Coronary artery (tissue), 2 donors: ENCODE measurements around the gene SLC32A1.

ENCODE experiments used
- DNase-seq: peaks from one replicate; pipeline ENCODE4 v3.0.0-alpha.2; 2017; ENCODE audit warnings: low spot score
- H3K27ac ChIP-seq, 2 donors: fragments of 200-600 bp; sonication (generic); one replicate each; pipeline ENCODE4 v1.5.1; 2016 to 2019
- H3K4me3 ChIP-seq: fragments of 200-600 bp; sonication (generic); 2 replicates; pipeline ENCODE4 v1.5.1; 2016; ENCODE audit warnings: mild to moderate bottlenecking, moderate library complexity
- TF ChIP-seq, protein P1 (sequence below): fragments of 200-600 bp; sonication (generic); IDR thresholded peaks from one replicate; pipeline ENCODE4 v1.5.1; 2019; ENCODE audit warnings: antibody characterized with exemption

Gene SLC32A1

DNA sequence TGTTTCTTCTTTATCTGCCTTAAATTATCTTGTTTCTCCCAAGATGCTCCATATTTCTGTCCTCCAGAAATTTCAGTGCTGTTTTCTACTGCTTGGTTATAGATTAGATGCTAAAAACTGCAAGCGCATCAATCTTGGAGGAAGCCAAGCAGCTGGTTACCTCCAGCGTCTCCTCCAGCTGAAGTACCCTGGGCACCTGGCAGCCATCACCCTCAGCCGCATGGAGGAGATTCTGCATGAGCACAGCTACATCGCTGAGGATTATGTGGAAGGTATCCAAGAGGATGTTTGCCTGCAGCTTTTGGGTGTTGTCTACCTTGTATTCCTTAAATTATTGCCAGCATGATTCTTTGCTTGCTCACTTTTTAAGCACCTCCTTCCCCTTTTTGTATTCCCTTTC lies 27.7 kb downstream of the SLC32A1 start:
- Histone ChIP-seq H3K4me3 (no peak overlapping the region), H3K27ac (no peak overlapping the region)
- no peak for DNase-seq
- TF ChIP-seq, protein P1, sequence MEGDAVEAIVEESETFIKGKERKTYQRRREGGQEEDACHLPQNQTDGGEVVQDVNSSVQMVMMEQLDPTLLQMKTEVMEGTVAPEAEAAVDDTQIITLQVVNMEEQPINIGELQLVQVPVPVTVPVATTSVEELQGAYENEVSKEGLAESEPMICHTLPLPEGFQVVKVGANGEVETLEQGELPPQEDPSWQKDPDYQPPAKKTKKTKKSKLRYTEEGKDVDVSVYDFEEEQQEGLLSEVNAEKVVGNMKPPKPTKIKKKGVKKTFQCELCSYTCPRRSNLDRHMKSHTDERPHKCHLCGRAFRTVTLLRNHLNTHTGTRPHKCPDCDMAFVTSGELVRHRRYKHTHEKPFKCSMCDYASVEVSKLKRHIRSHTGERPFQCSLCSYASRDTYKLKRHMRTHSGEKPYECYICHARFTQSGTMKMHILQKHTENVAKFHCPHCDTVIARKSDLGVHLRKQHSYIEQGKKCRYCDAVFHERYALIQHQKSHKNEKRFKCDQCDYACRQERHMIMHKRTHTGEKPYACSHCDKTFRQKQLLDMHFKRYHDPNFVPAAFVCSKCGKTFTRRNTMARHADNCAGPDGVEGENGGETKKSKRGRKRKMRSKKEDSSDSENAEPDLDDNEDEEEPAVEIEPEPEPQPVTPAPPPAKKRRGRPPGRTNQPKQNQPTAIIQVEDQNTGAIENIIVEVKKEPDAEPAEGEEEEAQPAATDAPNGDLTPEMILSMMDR, result no peak

DNA sequence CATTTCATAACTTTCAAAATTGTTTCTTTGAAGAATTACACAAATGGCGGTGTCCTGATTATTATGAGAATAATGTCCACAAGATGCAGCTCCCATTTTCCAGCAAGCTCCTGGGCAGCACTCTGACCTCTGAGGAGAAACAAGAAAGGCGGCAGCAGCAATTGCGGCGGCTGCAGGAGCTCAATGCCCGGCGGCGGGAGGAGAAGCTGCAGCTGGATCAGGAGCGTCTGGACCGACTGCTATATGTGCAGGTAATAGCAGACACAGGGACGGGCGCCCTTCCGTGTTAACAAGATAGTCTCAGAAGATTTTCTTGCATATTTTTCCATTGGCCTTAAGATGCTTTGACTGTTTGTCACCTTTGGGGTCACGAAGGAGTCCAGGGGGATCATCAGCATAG lies 30.6 kb downstream of the SLC32A1 start:
- DNase-seq, result no peak
- Histone ChIP-seq H3K27ac (no peak overlapping the region), H3K4me3 (no peak overlapping the region)
- TF ChIP-seq, protein P1, result no peak

DNA sequence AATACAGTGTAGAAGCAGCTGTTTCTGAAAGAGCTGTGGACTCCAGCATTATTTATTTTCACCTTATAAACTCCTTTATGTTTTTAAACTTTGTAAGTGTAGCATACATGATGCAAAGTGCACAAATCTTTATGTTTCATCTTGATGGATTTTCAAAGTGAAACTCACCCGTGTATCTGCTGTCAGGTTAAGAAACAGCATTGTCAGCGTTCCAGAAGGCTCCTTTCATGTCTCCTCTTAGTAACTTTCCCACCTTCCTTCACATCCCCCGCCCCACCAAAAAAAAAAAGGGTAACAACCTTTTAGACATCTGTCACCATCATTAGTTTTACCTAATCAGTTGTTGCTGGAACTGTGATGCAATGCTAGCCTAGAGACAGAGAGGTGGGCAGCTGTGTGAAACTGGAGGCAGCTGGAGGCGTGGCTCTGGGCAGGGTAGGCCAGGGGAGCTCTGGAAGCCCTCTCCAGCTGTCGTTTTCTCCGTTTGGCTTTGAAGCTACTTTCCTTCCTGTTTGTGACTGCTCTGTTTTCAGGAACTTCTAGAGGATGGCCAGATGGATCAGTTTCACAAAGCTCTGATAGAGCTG lies 31.1 kb downstream of the SLC32A1 start:
- DNase-seq, result no peak
- TF ChIP-seq, protein P1, result no peak
- no peak overlapping the region for H3K27ac ChIP-seq
- no peak overlapping the region for H3K4me3 ChIP-seq

DNA sequence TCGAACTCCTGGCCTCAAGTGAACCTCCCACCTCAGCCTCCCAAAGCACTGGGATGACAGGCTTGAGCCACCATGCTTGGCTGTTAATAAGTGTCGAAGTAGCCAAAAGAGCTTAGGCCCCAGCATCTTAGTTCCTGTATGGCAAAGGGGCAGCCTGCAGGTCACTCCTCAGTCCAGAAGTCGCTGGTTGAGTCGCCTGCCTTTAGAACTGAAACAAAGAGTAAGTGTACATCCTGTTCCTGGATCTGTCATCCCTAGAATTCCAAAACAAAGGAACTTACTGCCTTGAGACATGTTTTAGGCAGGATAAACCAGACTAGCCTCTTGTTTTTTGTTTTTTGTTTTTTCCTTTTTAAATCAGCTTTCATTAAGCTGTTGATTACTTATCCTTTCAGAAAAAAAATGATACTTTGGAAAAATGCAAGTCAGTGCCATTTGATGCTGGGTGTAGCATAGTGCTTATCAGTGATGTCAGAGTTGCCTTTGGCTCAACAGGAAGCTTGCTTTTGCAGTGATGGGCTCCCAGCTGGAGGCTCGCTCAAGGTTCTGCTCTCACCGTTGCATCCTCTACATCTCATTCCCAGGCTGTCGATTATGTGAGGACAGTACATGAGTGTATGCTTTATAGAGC lies 33.0 kb downstream of the SLC32A1 start:
- TF ChIP-seq, protein P1, result no peak
- H3K4me3 ChIP-seq, result no peak overlapping the region
- H3K27ac ChIP-seq, result peak overlapping the region; percentile 14 to 27
- no peak for DNase-seq

DNA sequence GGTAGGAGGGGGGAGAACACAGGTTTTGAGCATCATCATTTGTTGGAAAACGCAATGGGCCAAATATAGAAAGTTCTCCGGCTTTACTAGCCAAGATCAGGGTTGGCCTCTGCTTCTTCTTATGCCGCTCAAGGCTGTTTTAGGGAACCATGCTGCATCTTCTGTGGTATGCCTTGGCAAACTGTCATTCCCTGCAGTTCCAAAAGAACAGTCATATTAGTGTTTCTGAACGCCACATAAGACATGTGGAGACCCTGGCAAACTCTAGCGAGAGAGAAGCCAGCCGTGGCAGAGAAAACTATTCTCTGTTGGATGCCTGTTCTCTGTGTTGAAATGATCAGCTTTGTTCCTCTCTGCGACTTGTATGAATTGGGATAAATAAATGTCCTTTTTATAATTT lies 34.8 kb downstream of the SLC32A1 start:
- H3K27ac ChIP-seq, result peak overlapping the region; percentile 9 to 34
- DNase-seq, result no peak
- TF ChIP-seq, protein P1, result no peak
- no peak overlapping the region for H3K4me3 ChIP-seq

DNA sequence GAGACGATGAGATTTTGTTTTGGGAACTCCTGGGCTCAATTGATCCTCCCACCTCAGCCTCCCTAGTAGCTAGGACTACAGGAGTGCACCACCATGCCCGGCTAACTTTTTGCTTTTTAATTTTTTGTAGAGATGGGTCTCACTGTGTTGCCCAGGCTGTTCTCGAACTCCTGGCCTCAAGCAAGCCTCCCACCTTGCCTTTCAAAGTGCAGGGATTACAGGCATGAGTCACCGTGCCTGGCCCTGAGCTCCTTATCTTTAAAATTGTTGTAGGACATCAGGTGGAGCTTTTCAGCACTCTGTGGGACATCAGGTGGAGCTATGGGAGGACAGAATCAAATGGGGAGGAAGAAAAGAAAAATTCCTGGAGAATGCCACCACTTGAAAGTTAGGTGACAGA lies 36.7 kb downstream of the SLC32A1 start:
- TF ChIP-seq, protein P1, result no peak

DNA sequence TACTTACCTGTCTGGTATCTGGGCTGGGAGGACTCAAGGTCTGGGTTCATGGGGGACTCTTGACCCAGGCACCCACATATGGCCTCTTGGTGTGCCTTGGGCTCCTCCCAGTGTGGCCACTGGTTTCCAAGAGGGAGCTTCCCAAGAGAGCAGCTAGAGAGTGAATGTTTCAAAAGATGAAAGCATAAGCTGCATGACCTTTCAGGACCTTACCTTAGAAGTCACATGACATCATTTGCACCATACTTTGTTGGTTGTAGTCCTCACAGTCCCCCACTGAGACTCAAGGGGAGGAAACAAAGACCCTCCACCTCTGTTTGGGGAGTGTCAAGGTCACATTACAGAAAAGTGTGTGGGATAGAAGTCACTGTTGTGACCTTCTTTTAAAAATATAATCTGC lies 37.9 kb downstream of the SLC32A1 start:
- H3K4me3 ChIP-seq, result no peak overlapping the region
- TF ChIP-seq, protein P1, result no peak
- peak; percentile 45 for DNase-seq
- H3K27ac ChIP-seq, result no peak overlapping the region

More for the DNA sequence above, 36.7 kb downstream of the SLC32A1 start:
- H3K27ac ChIP-seq, result no peak overlapping the region
- DNase-seq, result no peak
- no peak overlapping the region for H3K4me3 ChIP-seq
